22Rv1 (cell line): ENCODE results near the gene NEU4.
"Not testable (repeated sequence)": the region's sequence is repeated elsewhere in the genome, so short reads cannot be mapped to it uniquely, and the experiment has no call there.

Source experiments
- H3K27ac ChIP-seq: fragments of 450-650 bp; 2 replicates; pipeline ENCODE4 v1.5.1; 2017
- ZFX ChIP-seq: fragments of 450-650 bp; IDR thresholded peaks from 2 replicates; pipeline ENCODE4 v1.6.1; 2017; ENCODE audit warnings: antibody characterized with exemption, borderline replicate concordance
- TF ChIP-seq, protein P1 (sequence below): fragments of 450-650 bp; IDR thresholded peaks from 2 replicates; pipeline ENCODE4 v1.5.1; 2017; ENCODE audit warnings: mild to moderate bottlenecking

Gene NEU4

DNA sequence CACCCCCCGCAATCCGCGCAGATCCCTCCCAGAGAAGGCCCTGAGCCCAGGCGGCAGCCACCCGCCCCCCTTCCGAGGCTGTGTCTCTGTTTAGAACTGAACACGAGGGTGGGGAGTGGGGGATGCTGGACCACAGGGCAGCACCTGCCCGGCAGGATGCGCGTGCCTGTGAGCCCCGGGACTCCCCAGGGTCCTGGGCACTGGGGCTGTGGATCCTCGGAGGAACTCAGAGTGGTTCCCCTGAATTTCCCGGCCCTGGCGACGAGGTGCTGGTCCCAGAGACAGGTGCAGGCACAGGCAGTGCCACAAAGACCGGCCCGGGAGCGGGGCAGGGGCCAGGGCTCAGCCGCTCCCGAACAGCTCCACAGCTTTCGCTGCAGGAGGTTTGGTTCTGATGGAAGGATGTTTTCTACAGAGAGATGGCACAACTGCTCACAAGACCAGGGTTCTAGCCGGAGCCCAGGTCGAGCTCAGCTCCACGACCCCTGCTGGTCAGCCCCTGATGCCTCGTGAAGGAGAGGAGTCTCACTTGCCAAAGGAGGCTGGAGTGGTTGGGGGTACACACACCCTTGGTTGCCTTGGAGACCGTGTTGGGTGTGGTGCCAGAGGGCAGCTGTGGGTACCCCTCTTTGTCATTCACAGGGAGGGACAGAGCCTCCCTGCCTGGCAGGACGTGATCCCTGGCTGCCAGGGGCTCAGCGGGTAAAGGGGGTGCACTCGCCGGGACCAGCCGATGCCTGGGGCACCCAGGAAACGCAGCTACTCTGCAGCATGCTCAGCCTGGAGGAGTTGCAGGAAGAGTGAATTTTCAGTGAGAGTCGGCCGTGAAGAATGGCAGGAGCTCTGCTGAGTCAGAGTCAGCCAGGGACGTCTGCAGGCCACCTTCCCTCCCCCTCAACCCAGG, 4.4 kb upstream of the NEU4 start:
- TF ChIP-seq, protein P1, sequence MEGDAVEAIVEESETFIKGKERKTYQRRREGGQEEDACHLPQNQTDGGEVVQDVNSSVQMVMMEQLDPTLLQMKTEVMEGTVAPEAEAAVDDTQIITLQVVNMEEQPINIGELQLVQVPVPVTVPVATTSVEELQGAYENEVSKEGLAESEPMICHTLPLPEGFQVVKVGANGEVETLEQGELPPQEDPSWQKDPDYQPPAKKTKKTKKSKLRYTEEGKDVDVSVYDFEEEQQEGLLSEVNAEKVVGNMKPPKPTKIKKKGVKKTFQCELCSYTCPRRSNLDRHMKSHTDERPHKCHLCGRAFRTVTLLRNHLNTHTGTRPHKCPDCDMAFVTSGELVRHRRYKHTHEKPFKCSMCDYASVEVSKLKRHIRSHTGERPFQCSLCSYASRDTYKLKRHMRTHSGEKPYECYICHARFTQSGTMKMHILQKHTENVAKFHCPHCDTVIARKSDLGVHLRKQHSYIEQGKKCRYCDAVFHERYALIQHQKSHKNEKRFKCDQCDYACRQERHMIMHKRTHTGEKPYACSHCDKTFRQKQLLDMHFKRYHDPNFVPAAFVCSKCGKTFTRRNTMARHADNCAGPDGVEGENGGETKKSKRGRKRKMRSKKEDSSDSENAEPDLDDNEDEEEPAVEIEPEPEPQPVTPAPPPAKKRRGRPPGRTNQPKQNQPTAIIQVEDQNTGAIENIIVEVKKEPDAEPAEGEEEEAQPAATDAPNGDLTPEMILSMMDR, result no peak
- TF ChIP-seq ZFX, result no peak
- no peak overlapping the region for H3K27ac ChIP-seq

DNA sequence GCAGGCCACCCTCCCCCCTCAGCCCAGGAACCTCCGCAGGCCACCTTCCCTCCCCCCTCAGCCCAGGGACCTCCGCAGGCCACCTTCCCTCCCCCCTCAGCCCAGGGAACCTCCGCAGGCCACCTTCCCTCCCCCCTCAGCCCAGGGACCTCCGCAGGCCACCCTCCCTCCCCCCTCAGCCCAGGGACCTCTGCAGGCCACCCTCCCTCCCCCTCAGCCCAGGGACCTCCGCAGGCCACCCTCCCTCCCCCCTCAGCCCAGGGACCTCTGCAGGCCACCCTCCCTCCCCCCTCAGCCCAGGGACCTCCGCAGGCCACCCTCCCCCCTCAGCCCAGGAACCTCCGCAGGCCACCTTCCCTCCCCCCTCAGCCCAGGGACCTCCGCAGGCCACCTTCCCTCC, 2.8 kb upstream of the NEU4 start:
- not testable (repeated sequence) for H3K27ac ChIP-seq

DNA sequence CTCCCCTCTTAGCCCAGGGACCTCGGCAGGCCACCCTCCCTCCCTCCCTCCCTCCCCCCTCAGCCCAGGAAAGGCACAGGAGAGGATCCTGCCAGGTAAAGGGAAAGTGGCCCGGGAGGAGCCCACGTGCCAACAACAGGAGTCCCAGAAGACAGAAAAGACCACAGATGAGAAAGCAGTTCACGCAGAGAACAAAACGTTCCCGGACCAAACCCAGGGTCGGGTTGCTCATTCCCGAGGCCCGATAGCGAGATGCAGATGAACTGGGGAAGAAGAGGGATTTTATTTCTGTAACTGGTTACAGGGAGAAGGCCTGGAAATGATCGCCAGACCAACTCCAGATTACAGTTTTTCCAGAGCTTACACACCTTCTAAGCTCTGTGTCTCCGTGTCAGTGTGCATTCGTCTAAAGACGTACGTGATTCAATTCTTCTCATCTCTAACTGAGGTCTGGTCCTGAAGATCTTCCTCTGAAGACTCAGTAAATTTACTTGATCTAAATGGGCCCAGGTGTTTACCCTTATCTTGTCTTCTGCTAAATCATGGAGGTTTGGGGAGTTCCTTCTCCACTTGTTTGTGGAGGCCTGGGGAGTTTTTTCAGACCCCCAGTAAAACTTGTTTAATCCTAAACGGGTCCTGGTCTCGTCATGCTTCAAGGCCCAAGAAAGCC, 807 bp upstream of the NEU4 start:
- no peak overlapping the region for H3K27ac ChIP-seq
- no peak for TF ChIP-seq ZFX
- TF ChIP-seq, protein P1, result no peak

DNA sequence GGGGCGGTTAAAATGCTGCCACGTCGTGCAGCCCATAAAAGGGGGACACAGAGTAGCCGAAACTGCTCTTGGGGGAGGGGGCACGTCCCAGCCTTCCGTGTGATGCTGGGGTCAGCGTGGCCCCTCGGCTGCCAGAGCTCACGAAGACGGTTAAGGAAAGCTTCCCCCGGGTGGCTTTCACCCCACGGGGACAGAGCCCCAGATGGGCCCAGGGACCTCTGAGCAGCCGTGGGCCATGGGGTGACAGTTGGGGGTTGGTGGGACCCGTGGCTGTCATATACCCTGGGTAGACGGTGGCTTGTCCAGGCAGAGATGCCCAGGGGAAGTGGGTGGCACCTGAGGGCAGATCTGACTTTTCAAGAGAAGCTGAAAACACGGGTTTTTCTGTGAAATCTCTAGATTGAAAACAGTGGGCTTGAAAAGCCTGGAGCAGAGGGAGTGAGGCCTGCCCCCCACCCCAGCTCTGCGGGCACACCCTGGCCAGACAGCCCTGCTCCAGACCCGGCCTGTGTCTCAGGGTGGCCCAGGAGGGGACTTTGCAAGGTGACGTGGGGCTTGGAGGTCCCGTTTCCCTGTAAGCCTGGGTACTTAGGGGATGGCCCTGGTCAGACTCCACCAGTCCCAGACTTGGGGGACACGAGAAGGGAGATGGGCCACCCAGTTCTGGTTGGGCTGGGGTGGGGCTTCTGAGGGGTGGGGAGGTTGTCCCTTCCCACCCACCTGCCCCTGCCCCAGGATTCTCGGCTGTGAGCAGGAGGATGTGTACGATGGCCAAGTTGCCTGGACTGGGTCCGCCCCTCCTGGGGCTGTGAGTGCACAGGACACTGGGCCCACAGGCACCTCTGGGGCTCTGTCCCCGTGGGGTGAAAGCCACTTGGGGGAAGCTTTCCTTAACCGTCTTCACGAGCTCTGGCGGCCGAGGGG, 652 bp downstream of the NEU4 start:
- TF ChIP-seq ZFX, result no peak
- TF ChIP-seq, protein P1, result no peak
- H3K27ac ChIP-seq, result no peak overlapping the region

DNA sequence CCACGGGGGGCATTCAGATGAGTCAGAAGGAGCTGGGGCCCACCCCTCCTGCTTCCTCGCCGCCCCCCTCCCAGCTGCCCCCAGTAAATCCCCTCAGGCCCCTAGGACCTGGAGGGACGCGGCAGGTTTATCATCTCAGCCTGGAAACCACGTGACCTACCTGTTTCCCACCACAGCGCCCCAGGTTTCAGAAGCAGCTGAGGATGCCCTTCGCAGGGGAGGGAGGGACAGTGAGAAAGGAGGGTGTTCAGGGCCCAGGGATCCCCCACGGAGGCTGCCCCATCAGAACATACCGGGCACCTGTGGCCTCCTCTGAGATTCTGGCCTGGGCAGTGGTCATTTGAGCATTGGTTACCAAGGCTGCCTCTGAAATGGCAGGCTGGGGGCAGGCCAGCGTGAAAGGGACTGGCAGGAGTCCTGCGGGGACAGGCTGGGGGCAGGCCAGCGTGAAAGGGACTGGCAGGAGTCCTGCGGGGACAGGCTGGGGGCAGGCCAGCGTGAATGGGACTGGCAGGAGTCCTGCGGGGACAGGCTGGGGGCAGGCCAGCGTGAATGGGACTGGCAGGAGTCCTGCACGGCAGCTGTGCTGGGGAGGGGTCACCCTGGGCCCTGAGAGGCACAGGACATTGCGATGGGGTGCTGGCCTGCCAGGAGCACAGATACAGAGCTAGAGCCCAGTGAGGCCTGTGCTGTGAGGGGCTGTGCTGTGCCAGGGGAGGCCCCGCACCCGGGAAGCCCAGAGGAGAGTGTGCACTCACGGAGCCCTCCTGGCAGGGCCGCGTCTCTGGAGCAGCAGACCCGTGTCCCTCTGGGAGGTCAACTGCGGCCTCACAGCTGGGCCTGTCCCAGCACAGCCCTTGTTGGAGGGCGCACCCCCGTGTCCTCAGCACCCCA, 1.6 kb downstream of the NEU4 start:
- TF ChIP-seq, protein P1, result no peak
- no peak overlapping the region for H3K27ac ChIP-seq

DNA sequence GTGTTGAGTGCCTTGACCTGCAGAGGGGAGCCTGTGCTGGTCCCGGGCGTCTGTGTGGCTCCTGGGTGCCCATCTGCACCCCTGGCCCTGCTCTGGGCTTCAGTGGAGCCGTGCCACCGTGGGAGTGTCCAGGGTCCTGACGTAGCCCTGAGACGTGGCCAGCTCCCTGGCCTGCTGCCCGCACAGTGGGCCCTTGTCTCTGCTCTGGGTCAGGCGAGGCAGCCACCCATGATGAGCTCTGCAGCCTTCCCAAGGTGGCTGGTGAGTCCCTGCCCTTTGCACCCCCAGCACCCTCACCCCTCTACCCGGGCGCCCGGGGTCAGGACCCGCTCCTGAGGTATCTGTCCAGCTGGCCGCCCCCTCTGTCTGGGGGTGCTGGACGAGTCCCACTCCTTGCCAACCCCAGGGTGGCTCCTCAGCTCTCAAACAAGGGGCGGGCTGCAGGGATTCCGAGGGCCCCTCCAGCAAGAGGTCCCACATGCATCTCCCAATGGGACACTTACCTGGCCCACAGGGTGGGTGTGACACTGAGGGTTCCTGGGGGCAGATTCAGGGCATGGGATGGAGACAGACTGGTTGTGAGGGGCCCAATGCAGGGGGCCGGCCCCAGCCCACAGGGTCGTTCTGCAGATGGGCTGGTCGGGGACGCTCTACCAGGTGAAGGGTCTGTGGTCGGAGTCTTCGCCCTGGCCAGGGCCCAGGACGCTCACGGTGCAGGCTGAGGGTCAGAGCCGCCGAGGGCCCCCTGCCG, 2.4 kb downstream of the NEU4 start:
- no peak overlapping the region for H3K27ac ChIP-seq
- TF ChIP-seq, protein P1, result no peak
- no peak for TF ChIP-seq ZFX
